H1 (cell line): ENCODE measurements around the gene EML1. TPM values are rescaled to one million over a fixed set of nuclear protein-coding genes. Genes with fewer than 3 reads are reported as not detected.

ENCODE experiments used
- ASH2L ChIP-seq: fragments of 200-600, 300-600 bp; sonication (generic); IDR thresholded peaks from one replicate; pipeline ENCODE4 v1.7.1; 2017; ENCODE audit warnings: low read length
- CTBP2 ChIP-seq: IDR thresholded peaks from 2 replicates; pipeline ENCODE4 v1.7.0; 2011; ENCODE audit warnings: borderline replicate concordance, mild to moderate bottlenecking, moderate library complexity, mixed read lengths, low read length; ENCODE audit not compliant: insufficient read depth, insufficient read length
- GTF2F1 ChIP-seq: IDR thresholded peaks from 2 replicates; pipeline ENCODE4 v1.6.1; 2012; ENCODE audit warnings: low read depth, low read length, improper control_type of control experiment, borderline replicate concordance
- NANOG ChIP-seq: IDR thresholded peaks from 2 replicates; pipeline ENCODE4 v1.6.1; 2011; ENCODE audit warnings: low read length, low read depth, mild to moderate bottlenecking, inconsistent platforms; ENCODE audit not compliant: insufficient read depth, poor library complexity, severe bottlenecking
- RFX5 ChIP-seq: IDR thresholded peaks from 2 replicates; pipeline ENCODE4 v1.6.1; 2011; ENCODE audit warnings: low read depth, low read length, improper control_type of control experiment, borderline replicate concordance
- RNF2 ChIP-seq: fragments of 200-900, 300-1000 bp; sonication (generic); IDR thresholded peaks from 2 replicates; pipeline ENCODE4 v1.7.1; 2016; ENCODE audit warnings: borderline replicate concordance, low read depth, mild to moderate bottlenecking, antibody characterized with exemption, low read length; ENCODE audit not compliant: poor library complexity, severe bottlenecking; ENCODE audit errors: missing control alignments
- RXRA ChIP-seq: IDR thresholded peaks from 2 replicates; pipeline ENCODE4 v1.6.1; 2011; ENCODE audit warnings: low read depth, mild to moderate bottlenecking, low read length, moderate library complexity; ENCODE audit not compliant: insufficient read depth
- TBP ChIP-seq: IDR thresholded peaks from 2 replicates; pipeline ENCODE4 v1.6.1; 2011; ENCODE audit warnings: low read depth, low read length, improper control_type of control experiment
- polyA plus RNA-seq, 7 experiments: library from polyadenylated mRNA; depleted of rRNA in 3 of 7; stranded (reverse) in 5 of 7; unstranded in 2 of 7; fragments of >200 nt in 5 of 7; fragments of 200-250 nt in 2 of 7; gene quantifications; 1 replicate in 5 of 7; 2 replicates in 1 of 7; 4 replicates in 1 of 7; pipeline versions ENCODE4 v1.2.1 to v1.2.3, GENCODE V29; 2011 to 2013; ENCODE audit warnings: missing spikeins in 2 of 7, mixed read lengths in 2 of 7
- total RNA-seq: library from RNA; stranded (reverse); fragmentation: NEBNext Ultra II Directional; extraction: Animal tissue kit (Norgen Biotek cat#: 25700); gene quantifications from 2 replicates; pipeline ENCODE4 v1.2.1, GENCODE V29; 2021

The EML1 gene
- total and polyA plus RNA-seq, 2 of the 8 experiments (the other 6 are each of a cell fraction or from before 2014, with no cell fraction given) = 11.1 to 24.7 TPM

DNA sequence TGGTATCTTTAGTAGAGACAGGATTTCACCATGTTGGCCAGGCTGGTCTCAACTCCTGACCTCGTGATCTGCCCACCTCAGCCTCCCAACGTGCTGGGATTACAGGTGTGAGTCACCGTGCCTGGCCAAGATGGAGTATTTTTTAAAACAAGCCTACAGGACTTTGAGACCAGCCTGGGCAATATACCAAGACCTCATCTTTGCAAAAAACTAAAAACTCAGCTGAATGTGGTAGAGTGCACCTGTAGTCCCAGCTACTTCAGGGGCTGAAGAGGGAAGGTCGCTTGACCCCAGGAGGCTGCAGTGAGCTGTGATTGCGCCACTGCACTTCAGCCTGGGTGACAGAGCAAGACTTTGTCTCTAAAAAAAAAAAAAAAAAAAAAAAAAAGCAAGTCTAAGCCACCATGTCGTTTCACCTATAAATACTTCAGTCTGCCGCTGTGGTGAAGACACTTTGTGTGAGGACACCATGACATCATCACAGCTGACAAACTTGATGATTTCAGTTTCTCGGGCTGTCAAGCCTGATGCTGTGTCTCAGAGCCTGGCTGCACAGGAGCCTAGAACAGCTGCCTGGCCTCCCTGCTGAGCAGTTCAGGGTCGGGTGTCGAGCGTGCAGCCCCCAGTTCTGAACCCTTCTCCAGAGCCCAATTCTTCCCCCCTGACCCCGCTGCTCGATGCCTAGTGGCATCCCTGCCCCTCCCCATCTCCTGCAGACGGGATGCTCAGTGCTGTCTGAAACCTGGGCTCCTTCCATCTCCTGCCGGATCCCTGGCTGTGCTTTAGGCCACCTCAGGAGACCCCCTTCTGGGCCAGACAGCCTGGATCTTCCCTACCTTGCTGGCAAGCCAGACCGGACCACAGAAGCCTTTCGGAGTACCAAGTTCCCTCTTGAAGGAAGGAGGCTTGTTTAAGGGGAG lies 152.8 kb downstream of the EML1 start (continued):
- TF ChIP-seq TBP = no peak
- no peak for TF ChIP-seq RXRA
- no peak for TF ChIP-seq CTBP2
- no peak for TF ChIP-seq GTF2F1
- TF ChIP-seq NANOG = no peak
- TF ChIP-seq RNF2 = no peak
- no peak for TF ChIP-seq ASH2L
- TF ChIP-seq RFX5 = no peak
